HUES64 (cell line): ENCODE results near the gene ZNF776.

Experiments
- H3K27ac ChIP-seq: 2 replicates; pipeline ENCODE4 v1.7.0; 2013; ENCODE audit warnings: low read depth, low read length, inconsistent platforms
- H3K27me3 ChIP-seq: 2 replicates; pipeline ENCODE4 v1.6.1; 2013; ENCODE audit warnings: mild to moderate bottlenecking, low read length; ENCODE audit not compliant: insufficient read depth
- H3K36me3 ChIP-seq: 2 replicates; pipeline ENCODE4 v1.6.1; 2013; ENCODE audit warnings: mild to moderate bottlenecking, low read length; ENCODE audit not compliant: insufficient read depth
- H3K4me1 ChIP-seq: 2 replicates; pipeline ENCODE4 v1.6.1; 2013; ENCODE audit warnings: mild to moderate bottlenecking, low read length, moderate library complexity; ENCODE audit not compliant: insufficient read depth
- H3K4me3 ChIP-seq: 2 replicates; pipeline ENCODE4 v1.5.1; 2013; ENCODE audit warnings: mild to moderate bottlenecking, low read length, moderate library complexity
- H3K9ac ChIP-seq: 2 replicates; pipeline ENCODE4 v1.6.1; 2013; ENCODE audit warnings: mild to moderate bottlenecking, low read depth, low read length
- H3K9me3 ChIP-seq: 2 replicates; pipeline ENCODE4 v1.6.1; 2013; ENCODE audit warnings: low read depth, low read length; ENCODE audit not compliant: insufficient read depth
- WGBS: fragments of 150-250, 120-280 bp; methylation state at CpG from one replicate; pipeline ENCODE4 v1.1.7; 2013; ENCODE audit warnings: missing lambda C conversion rate; 5-methylcytosine and 5-hydroxymethylcytosine counted together

ZNF776 gene

DNA sequence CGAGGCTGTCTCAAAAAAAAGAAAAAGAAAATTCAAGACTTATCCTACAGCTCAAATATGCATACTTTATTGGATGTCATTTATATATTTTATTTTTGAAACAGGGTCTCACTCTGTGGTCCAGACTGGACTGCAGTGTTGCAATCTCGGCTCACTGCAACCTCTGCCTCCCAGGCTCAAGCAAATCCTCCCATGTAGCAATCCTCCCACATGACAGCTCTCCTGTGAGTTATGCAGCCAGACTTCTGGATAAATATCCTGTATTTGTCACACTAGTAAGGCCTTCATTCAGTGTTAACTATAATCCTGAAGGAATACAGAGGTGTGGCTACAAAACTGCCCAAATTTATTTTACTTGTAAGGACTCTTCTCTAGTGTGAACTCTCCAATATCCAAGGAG, 60.9 kb downstream of the ZNF776 start:
- WGBS, result 98% methylated on average over 2 of the region's 2 CpGs
- no peak overlapping the region for H3K9ac ChIP-seq
- no peak overlapping the region for H3K27ac ChIP-seq
- no peaks in the 10 kb centered on the region for H3K9me3 ChIP-seq
- no peak overlapping the region for H3K4me3 ChIP-seq
- H3K4me1 ChIP-seq, result peaks cover 12% of the 10 kb centered on the region
- H3K27me3 ChIP-seq, result no peaks in the 10 kb centered on the region
- H3K36me3 ChIP-seq, result peaks cover 41% of the 10 kb centered on the region
